NOMO-1 treated with DMSO at 0.1 percent for 48 hours (cell line): ENCODE results near the gene GALT.
"Not testable (repeated sequence)": the region's sequence is repeated elsewhere in the genome, so short reads cannot be mapped to it uniquely, and the experiment has no call there.

Experiments used
- DNase-seq: peaks from one replicate; lab custom pipeline; 2025; ENCODE audit not compliant: unreplicated experiment; lab: John Stamatoyannopoulos, UW

The GALT gene

DNA sequence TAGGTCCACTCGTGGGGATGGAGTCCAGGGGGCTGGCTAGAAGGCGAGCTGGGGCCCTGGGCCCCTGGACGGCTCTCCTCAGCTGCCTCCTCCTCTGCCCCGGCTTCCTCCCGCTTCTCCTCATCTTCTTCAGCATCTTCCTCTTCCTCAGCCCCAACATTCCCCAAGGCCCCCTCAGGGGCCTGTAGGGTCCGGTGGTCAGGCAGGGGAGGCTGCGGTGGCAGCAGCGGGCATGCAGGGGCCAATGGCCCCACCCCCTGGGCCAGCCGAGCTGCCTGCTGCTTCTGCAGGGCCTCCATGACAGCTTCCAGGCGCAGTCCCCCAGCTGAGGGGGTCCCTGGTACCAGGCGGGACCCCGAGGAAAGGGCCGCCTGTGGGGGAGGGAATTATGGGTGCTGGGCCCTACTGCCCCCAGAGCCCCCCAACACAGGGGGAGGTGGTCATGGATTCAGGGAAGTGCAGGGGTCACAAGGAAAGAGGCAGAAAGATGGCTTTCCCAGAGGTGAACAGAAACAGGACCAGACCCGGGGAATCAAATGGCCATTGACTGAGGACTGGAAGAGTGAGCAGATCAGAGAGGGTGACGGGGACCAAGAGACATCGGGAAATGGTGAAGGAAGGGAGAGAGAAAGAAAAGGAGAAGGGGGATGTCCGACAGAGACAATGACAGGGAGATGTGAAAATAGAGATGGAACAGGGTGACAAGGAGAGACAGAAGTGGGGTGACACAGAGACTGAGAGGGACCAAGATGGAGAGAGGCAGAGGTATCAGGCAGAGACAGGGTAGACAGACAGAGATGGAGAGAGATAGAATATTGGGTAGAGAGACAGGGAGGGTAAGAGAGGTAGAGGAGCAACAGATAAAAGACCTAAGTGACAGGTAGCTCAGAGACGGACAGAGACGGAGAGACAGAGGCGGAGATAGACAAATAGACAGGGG is 18.5 kb upstream of the GALT start:
- DNase-seq = no peak

DNA sequence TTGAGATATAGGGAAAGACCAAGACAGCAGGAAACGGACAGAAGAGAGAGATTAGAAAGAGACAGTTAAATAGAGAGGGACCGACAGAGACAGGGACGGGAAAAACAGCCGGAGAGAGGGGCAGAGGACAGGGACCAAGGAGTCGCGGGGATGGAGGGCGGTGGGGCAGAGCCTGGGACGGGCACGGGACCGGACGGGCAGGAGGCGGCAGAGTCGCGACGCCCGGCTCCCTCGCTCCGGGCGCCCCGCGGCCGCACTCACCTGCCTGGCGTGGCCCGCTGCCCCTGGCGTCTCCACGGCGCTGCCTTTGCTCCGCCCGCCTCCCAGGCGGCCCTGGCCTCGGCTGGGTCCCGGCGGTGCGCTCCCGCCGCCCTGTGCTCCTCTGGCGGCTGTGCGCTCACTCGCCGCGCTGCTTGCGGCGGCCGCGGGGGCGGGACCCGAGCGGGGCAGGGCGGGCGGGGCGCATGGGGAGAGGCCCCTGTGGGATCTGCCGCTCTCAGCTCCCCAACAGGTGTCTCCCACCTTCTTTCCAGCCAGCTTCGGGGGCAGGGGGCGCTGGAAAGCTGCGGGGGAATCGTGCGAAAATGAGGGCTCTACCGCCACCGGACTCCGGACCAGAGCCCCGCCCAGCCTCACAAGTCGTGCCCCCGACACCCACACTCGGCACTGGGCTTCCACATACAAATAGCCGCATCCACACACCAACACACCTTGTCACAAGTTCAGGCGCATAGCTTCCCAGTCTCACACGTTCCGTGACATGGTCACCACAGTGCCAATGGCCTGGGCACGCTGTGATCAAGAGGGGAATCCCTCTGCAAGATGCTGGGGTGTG is 17.6 kb upstream of the GALT start, which contains the start of gene ARID3C:
ARID3C (minus strand) TSS at position 411 of the 835 bp plus-strand sequence. CDS start 1,052 bp downstream, outside the sequence.
- DNase-seq = no peak

GRCh38 chr9:34629491-34629808 is 17.0 kb upstream of the GALT start:
- DNase-seq = no peak

DNA sequence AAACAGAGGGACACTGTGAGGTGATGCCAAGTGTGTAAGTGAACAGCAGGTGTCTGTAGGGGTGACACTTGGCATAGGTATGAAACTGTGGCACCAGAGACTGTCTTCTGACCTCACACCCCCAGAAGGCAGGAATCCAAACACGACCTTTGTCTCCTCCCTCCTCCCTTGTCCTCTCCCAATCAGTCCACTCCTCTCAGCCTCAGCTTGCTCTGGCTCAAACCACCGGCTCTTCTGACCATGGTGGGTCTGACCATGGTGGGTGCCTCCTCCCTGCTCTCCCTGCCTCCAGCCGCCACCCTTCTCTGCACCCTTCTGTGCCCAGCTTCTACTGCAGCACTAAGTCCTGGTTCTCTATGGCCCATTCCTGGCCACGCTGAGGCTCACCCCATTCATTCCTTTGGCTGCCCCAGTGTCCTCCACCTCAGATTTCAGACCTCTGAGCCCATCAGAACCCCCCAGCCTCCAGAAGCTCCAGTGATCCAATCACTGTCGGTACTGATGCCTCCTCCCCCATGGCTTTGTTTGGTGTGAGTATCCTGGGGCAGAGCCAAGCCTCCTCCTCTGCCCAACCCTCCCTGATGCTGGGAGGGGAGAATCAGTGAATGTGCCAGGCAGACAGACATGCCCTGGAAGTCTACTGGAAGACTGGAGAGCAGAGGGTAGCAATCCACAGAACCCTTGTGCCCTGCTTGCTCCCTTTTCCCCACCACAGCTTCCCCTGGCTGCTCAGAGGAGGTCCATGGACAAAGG is 15.9 kb upstream of the GALT start:
- DNase-seq = no peak

GRCh38 chr9:34633166-34633565 is 13.3 kb upstream of the GALT start:
- no peak for DNase-seq

- peak; percentile 75 for DNase-seq
Measured at GRCh38 chr9:34633851-34634550, 12.5 kb upstream of the GALT start.

- DNase-seq = no peak
Measured at GRCh38 chr9:34634551-34635248, 11.8 kb upstream of the GALT start.

DNA sequence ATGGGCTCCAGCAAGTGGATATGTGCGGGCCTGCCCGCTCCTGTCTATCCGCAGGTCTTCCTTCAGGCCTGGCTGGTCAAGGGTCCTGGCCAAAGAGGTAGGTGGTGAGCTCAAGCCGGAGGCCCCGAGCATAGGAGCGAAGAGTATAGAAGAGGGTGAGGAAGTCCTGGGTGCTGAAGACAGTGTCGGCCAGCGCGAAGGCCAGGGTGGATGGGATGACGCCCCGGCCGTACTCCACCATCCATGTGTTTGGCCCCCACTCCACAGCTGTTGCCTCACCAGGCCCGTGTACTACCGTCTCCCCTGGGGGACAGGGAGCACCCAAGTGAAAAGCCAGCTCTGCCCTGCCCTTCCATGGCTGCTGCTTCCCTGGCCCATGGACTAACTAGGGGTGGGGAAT is 10.9 kb upstream of the GALT start:
- no peak for DNase-seq

GRCh38 chr9:34636791-34637355 is 9.6 kb upstream of the GALT start:
- peak; percentile 42 for DNase-seq

DNA sequence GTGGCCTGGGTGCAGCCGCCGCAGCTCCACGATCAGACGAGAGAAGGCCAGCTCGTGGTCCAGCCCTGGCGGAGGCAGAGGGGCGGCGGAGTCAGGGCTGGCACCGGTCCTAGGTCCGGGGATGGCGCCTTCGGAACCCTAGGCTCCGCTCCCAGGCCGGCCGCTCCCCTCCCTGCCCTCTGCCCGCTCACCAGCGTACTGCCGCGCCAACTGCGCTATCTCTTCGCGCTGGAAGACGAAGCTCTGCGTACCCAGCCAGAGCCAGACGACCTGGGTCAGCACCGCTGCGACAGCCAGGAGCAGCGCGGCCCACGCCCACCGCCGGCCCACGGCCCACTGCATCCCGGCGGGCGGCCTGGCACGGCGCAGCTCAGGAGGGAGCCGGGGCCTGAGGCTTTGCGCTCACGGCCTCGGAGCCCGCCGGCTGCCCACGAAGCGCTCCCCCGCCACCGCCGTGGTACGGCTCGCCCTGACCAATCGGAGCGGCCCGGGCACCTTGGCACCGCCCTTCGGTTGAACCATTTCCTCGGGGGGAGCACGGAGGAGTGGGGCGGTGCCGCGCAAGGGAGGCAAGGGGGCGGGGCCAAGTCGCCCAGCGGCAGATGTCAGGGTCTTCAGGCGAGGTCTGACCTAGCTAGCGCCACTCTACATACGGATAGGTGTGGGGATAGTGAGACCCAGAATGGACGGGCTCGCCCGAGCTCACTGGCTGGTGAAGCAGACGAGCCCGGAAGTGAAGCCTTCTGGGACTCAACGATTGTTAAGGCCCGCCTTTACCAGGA is 8.9 kb upstream of the GALT start, which contains the start of gene SIGMAR1:
SIGMAR1 (minus strand) TSS at position 432 of the 782 bp plus-strand sequence; CDS start at position 342, 90 bp downstream.
- peak; percentile 94 for DNase-seq

DNA sequence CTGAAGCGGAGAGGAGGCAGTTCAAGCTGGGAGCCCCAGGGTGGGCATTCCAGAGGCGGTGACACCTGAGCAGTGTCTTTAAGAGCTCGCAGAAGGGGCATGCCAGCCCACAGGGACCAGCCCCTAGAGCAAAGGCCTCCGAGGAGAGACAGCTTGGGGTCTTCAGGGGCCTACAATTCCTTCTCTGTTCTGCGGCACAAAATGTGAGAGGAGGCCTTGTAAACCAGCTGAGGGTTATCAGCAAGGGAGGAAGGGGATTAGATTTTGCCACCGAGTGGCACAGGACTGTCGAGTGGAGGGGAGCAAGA is 8.4 kb upstream of the GALT start:
- DNase-seq = no peak

DNA sequence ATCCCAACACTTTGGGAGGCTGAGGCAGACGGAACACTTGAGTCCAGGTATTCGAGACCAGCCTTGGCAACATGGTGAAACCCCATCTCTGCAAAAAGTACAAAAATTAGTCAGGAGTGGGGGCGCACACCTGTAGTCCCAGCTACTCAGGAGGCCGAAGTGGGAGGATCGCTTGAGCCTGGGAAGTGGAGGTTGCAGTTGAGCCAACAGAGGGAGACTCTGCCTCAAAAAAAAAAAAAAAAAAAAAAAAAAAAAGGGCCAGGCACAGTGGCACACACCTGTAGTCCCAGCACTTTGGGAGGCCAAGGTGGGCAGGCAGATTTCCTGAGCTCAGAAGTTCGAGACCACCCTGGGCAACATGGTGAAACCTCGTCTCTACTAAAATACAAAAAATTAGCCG is 7.2 kb upstream of the GALT start:
- not testable (repeated sequence) for DNase-seq

- no peak for DNase-seq
Measured at GRCh38 chr9:34642679-34643078, 3.8 kb upstream of the GALT start.

GRCh38 chr9:34644766-34645314 is 1.6 kb upstream of the GALT start:
- no peak for DNase-seq

DNA sequence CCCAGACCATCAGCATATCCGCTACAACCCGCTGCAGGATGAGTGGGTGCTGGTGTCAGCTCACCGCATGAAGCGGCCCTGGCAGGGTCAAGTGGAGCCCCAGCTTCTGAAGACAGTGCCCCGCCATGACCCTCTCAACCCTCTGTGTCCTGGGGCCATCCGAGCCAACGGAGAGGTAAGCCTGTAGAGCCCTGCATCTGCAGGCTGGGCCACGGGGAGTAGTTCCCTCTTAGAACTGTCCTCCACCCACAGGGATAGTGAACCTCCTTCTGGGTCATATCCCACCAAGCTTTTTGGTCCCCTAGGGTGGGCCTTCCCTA is 569 bp downstream of the GALT start:
- DNase-seq = no peak

DNA sequence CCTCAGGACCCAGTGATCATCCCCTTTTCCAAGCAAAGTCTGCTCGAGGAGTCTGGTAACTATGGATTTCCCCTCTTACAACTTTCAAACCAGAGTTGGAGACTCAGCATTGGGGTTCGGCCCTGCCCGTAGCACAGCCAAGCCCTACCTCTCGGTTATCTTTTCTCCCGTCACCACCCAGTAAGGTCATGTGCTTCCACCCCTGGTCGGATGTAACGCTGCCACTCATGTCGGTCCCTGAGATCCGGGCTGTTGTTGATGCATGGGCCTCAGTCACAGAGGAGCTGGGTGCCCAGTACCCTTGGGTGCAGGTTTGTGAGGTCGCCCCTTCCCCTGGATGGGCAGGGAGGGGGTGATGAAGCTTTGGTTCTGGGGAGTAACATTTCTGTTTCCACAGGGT is 1.2 kb downstream of the GALT start:
- DNase-seq = no peak

- DNase-seq = no peak
Measured at GRCh38 chr9:34648673-34649072, 2.2 kb downstream of the GALT start.

GRCh38 chr9:34650816-34651215 is 4.3 kb downstream of the GALT start:
- DNase-seq = no peak

DNA sequence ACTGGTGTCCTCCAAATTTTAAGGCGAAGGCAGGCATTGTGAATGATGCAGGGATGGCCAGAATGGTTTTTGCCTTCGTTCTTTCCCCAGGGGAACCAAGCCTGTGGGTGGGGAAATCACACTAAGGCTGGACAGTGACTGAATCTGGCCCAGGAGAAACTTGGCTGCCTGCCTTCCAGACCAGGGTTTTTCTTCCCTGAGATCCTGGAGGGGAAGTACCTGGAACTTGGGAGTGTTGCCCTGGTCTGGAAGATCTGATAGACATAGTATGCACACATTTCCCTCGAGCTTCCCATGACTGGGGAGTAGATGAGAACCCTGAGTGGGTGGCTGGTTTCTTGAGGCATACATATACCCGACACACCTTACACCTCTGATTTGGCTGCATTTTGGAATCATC is 4.8 kb downstream of the GALT start:
- DNase-seq = no peak
